ENCODE measurements around the gene DEFB118.
"Not testable (repeated sequence)": the region's sequence is repeated elsewhere in the genome, so short reads cannot be mapped to it uniquely, and the experiment has no call there.

DEFB118 gene

GRCh38 chr20:31368301-31368700, at the start of gene DEFB118:
Gene DEFB118, plus strand, starts transcription at chr20:31368601. Its CDS starts 50 bp downstream, at chr20:31368651.
- DNase-seq = no peak

- no peak for DNase-seq
These were observed 45.9 kb upstream of the DEFB118 start for GRCh38 chr20:31322504-31322903.

GRCh38 chr20:31330893-31331292, 37.5 kb upstream of the DEFB118 start:
- DNase-seq = no peak

- DNase-seq = no peak
These were observed 26.9 kb upstream of the DEFB118 start for GRCh38 chr20:31341470-31341869.

GRCh38 chr20:31355981-31356380, 12.4 kb upstream of the DEFB118 start:
- DNase-seq = no peak

GRCh38 chr20:31363295-31363694, 5.1 kb upstream of the DEFB118 start:
- DNase-seq = no peak

- not testable (repeated sequence) for DNase-seq
These were observed 4.1 kb upstream of the DEFB118 start for GRCh38 chr20:31364272-31364671.

- DNase-seq = no peak
These were observed 5.9 kb downstream of the DEFB118 start for GRCh38 chr20:31374346-31374745.

GRCh38 chr20:31390490-31390889, 22.1 kb downstream of the DEFB118 start, which contains the start of gene DEFB119:
Gene DEFB119, minus strand, starts transcription at chr20:31390590. Its CDS starts 107 bp downstream, at chr20:31390483.
- DNase-seq = no peak

GRCh38 chr20:31392836-31393235, 24.4 kb downstream of the DEFB118 start:
- DNase-seq = no peak

GRCh38 chr20:31394900-31395299, 26.5 kb downstream of the DEFB118 start:
- no peak for DNase-seq

- DNase-seq = no peak
These were observed 35.5 kb downstream of the DEFB118 start for GRCh38 chr20:31403886-31404285.

- DNase-seq = no peak
These were observed 37.7 kb downstream of the DEFB118 start, which contains the start of gene DEFB121 for GRCh38 chr20:31406115-31406514. Gene DEFB121, minus strand, starts transcription at chr20:31406215. Its CDS starts 63 bp downstream, at chr20:31406152.

- no peak for DNase-seq
These were observed 41.6 kb downstream of the DEFB118 start for GRCh38 chr20:31410011-31410410.

- DNase-seq = no peak
These were observed 46.0 kb downstream of the DEFB118 start for GRCh38 chr20:31414381-31414780.

GRCh38 chr20:31415653-31416052, 47.3 kb downstream of the DEFB118 start:
- DNase-seq = no peak

- no peak for DNase-seq
These were observed 49.9 kb downstream of the DEFB118 start for GRCh38 chr20:31418307-31418706.
